NCI-H82 (cell line): ENCODE measurements around the gene SULT1C4.
"Not testable (repeated sequence)": the region's sequence is repeated elsewhere in the genome, so short reads cannot be mapped to it uniquely, and the experiment has no call there.

Source experiments
- DNase-seq: peaks from one replicate; lab custom pipeline; 2025; lab: John Stamatoyannopoulos, UW

SULT1C4 gene

GRCh38 chr2:108377815-108378630, at the start of gene SULT1C4:
SULT1C4 (plus strand) TSS chr2:108377954; CDS start chr2:108378338, 384 bp downstream.
- DNase-seq = no peak

- no peak for DNase-seq
These were observed 48.0 kb upstream of the SULT1C4 start for GRCh38 chr2:108329771-108330170.

- no peak for DNase-seq
These were observed 46.8 kb upstream of the SULT1C4 start for GRCh38 chr2:108330979-108331378.

- no peak for DNase-seq
These were observed 31.8 kb upstream of the SULT1C4 start for GRCh38 chr2:108345951-108346350.

GRCh38 chr2:108346827-108347226, 30.9 kb upstream of the SULT1C4 start:
- DNase-seq = no peak

GRCh38 chr2:108347786-108348185, 30.0 kb upstream of the SULT1C4 start:
- no peak for DNase-seq

- no peak for DNase-seq
These were observed 28.8 kb upstream of the SULT1C4 start for GRCh38 chr2:108348816-108349570.

GRCh38 chr2:108349571-108349928, 28.2 kb upstream of the SULT1C4 start:
- DNase-seq = no peak

GRCh38 chr2:108351889-108352288, 25.9 kb upstream of the SULT1C4 start:
- no peak for DNase-seq

- DNase-seq = no peak
These were observed 23.6 kb upstream of the SULT1C4 start for GRCh38 chr2:108354136-108354535.

GRCh38 chr2:108355906-108356734, 21.6 kb upstream of the SULT1C4 start:
- no peak for DNase-seq

- not testable (repeated sequence) for DNase-seq
These were observed 18.4 kb upstream of the SULT1C4 start for GRCh38 chr2:108359336-108359735.

- DNase-seq = no peak
These were observed 16.8 kb upstream of the SULT1C4 start for GRCh38 chr2:108360776-108361468.

GRCh38 chr2:108363024-108363907, 14.5 kb upstream of the SULT1C4 start:
- DNase-seq = no peak

- no peak for DNase-seq
These were observed 13.9 kb upstream of the SULT1C4 start for GRCh38 chr2:108363908-108364225.

GRCh38 chr2:108364676-108365297, 13.0 kb upstream of the SULT1C4 start:
- no peak for DNase-seq

- no peak for DNase-seq
These were observed 12.1 kb upstream of the SULT1C4 start for GRCh38 chr2:108365656-108366055.

- no peak for DNase-seq
These were observed 10.7 kb upstream of the SULT1C4 start for GRCh38 chr2:108367014-108367413.

- DNase-seq = no peak
These were observed 10.1 kb upstream of the SULT1C4 start for GRCh38 chr2:108367561-108368175.

GRCh38 chr2:108369153-108369552, 8.6 kb upstream of the SULT1C4 start:
- DNase-seq = no peak
